MM.1S (cell line): ENCODE results near the gene ANO10.

Experiments
- CTCF ChIP-seq: fragments of 300-600 bp; sonication (generic); IDR thresholded peaks from 2 replicates; pipeline ENCODE4 v1.5.1; 2016; ENCODE audit warnings: antibody characterized with exemption, low read length, mixed read lengths
- EZH2 ChIP-seq: fragments of 300-600 bp; sonication (generic); optimal IDR thresholded peaks from 2 replicates; pipeline ENCODE3; 2017; ENCODE audit warnings: low read depth, mild to moderate bottlenecking, antibody characterized with exemption, low read length, mixed read lengths
- EZH2phosphoT487 ChIP-seq: fragments of 300-600 bp; sonication (generic); IDR thresholded peaks from 2 replicates; pipeline ENCODE4 v1.6.1; 2018; ENCODE audit warnings: antibody characterized with exemption, low read length

- TF ChIP-seq CTCF (no peak), EZH2 (no peak), EZH2phosphoT487 (no peak)
Observed at GRCh38 chr3:43370293-43370980, 251.4 kb downstream of the ANO10 start.
